ENCODE data around the gene LBP. TPM values are rescaled to one million over a fixed set of nuclear protein-coding genes. Genes with fewer than 3 reads are reported as not detected.
A peak's percentile ranks its signal among the peaks of the same experiment; 100 is the strongest.
"Not testable (repeated sequence)": the region's sequence is repeated elsewhere in the genome, so short reads cannot be mapped to it uniquely, and the experiment has no call there.

LBP gene
- total RNA-seq, 2 donors from 2014 or later: 0.18 TPM; not detected in 1

DNA sequence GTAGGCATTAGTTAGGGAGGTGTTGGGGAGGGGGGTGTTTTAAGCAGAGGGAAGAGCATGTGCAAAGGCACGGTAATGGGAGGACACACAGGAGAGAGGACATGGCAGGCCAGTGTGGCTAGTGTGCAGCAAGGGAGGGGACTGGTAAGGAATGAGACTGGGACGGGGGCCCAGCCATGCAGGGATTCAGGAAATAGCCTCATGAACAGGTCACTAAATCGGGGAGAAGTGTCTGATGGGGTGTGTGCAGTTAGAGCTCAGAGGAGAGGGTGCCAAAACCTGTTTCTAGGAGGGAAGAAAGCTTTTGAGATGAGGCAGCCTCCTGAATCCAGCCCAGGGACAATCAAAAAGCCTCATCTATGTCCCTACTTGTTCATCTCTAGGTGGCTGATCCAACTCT is 34.8 kb upstream of the LBP start:
- H3K27ac ChIP-seq (ENCODE audit: low read depth, low read length): no peak overlapping the region
- Mint-ChIP-seq H3K9me3 (peaks cover 2% of the 10 kb centered on the region), H3K36me3 (ENCODE audit: low read depth) (no peaks in the 10 kb centered on the region), H3K27me3 (ENCODE audit: insufficient read depth) (peaks cover 12% of the 10 kb centered on the region), H3K27ac (no peak overlapping the region), H3K4me1 (no peaks in the 10 kb centered on the region), H3K4me3 (no peak overlapping the region)
- H3K27me3 ChIP-seq (ENCODE audit: control insufficient read depth, insufficient read depth, low read length, poor library complexity, severe bottlenecking): no peaks in the 10 kb centered on the region
- no peaks in the 10 kb centered on the region for H3K36me3 ChIP-seq (ENCODE audit: control insufficient read depth, insufficient read depth, low read length)
- no peak overlapping the region for H3K4me3 ChIP-seq (ENCODE audit: low read length)
- WGBS, 2 experiments (ENCODE audit: insufficient coverage in 1 of 2, insufficient read length in 1 of 2): 86 to 88% methylated on average over 3 of the region's 3 CpGs
- H3K4me1 ChIP-seq (ENCODE audit: control insufficient read depth, insufficient read depth, low read length): no peaks in the 10 kb centered on the region
- H3K9ac ChIP-seq (ENCODE audit: extremely low read depth, low read length, poor library complexity, severe bottlenecking): no peak overlapping the region
- H3K9me3 ChIP-seq (ENCODE audit: control insufficient read depth, low read length): peaks cover 6% of the 10 kb centered on the region
- TF ChIP-seq, protein P1, sequence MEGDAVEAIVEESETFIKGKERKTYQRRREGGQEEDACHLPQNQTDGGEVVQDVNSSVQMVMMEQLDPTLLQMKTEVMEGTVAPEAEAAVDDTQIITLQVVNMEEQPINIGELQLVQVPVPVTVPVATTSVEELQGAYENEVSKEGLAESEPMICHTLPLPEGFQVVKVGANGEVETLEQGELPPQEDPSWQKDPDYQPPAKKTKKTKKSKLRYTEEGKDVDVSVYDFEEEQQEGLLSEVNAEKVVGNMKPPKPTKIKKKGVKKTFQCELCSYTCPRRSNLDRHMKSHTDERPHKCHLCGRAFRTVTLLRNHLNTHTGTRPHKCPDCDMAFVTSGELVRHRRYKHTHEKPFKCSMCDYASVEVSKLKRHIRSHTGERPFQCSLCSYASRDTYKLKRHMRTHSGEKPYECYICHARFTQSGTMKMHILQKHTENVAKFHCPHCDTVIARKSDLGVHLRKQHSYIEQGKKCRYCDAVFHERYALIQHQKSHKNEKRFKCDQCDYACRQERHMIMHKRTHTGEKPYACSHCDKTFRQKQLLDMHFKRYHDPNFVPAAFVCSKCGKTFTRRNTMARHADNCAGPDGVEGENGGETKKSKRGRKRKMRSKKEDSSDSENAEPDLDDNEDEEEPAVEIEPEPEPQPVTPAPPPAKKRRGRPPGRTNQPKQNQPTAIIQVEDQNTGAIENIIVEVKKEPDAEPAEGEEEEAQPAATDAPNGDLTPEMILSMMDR (conservative IDR thresholded peaks at IDR 0.05): no peak
- DNase-seq: no peak

DNA sequence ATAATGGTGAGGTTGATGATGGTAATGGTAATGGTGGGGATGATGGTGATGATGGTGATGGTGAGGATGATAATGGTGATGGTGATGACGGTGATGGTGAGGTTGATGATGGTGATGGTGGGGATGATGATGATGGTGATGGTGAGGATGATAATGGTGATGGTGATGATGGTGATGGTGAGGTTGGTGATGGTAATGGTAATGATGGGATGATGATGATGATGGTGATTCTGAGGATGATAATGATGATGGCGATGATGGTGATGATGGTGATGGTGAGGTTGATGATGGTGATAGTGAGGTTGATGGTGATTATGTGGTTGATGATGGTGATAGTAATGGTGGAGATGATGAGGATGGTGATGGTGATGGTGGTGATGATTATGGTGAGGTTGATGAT is 32.6 kb upstream of the LBP start:
- no peak overlapping the region for H3K27ac ChIP-seq (ENCODE audit: low read depth, low read length)
- H3K36me3 Mint-ChIP-seq (ENCODE audit: low read depth): no peaks in the 10 kb centered on the region
- H3K27me3 ChIP-seq (ENCODE audit: control insufficient read depth, insufficient read depth, low read length, poor library complexity, severe bottlenecking): no peaks in the 10 kb centered on the region
- peaks cover 16% of the 10 kb centered on the region for H3K27me3 Mint-ChIP-seq (ENCODE audit: insufficient read depth)
- no peaks in the 10 kb centered on the region for H3K4me1 Mint-ChIP-seq
- no peaks in the 10 kb centered on the region for H3K36me3 ChIP-seq (ENCODE audit: control insufficient read depth, insufficient read depth, low read length)
- peaks cover 2% of the 10 kb centered on the region for H3K9me3 Mint-ChIP-seq
- H3K4me1 ChIP-seq (ENCODE audit: control insufficient read depth, insufficient read depth, low read length): no peaks in the 10 kb centered on the region
- 97 to 100% methylated on average over 2 of the region's 2 CpGs for WGBS, 2 experiments (ENCODE audit: insufficient coverage in 1 of 2, insufficient read length in 1 of 2)
- H3K4me3 Mint-ChIP-seq: no peak overlapping the region
- H3K9ac ChIP-seq (ENCODE audit: extremely low read depth, low read length, poor library complexity, severe bottlenecking): no peak overlapping the region
- H3K4me3 ChIP-seq (ENCODE audit: low read length): no peak overlapping the region
- DNase-seq: no peak
- no peak overlapping the region for H3K27ac Mint-ChIP-seq
- H3K9me3 ChIP-seq (ENCODE audit: control insufficient read depth, low read length): peaks cover 6% of the 10 kb centered on the region
- TF ChIP-seq, protein P1 (conservative IDR thresholded peaks at IDR 0.05): no peak

DNA sequence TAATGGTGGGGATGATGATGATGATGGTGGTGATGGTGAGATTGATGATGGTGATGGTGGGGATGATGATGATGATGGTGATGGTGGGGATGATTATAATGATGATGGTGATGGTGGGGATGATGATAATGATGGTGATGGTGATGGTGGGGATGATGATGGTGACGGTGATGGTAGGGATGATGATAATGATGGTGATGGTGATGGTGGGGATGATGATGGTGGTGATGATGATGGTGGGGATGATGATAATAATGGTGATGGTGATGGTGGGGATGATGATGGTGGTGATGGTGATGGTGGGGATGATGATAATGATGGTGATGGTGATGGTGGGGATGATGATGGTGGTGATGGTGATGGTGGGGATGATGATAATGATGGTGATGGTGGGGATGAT is 31.9 kb upstream of the LBP start:
- WGBS, 2 experiments (ENCODE audit: insufficient coverage in 1 of 2, insufficient read length in 1 of 2): 94 to 97% methylated on average over 1 of the region's 1 CpG
- not testable (repeated sequence) for H3K36me3 ChIP-seq (ENCODE audit: control insufficient read depth, insufficient read depth, low read length); H3K4me1 ChIP-seq (ENCODE audit: control insufficient read depth, insufficient read depth, low read length); H3K4me1 Mint-ChIP-seq; H3K36me3 Mint-ChIP-seq (ENCODE audit: low read depth); H3K4me3 ChIP-seq (ENCODE audit: low read length); H3K27ac Mint-ChIP-seq; DNase-seq; H3K27me3 ChIP-seq (ENCODE audit: control insufficient read depth, insufficient read depth, low read length, poor library complexity, severe bottlenecking); H3K4me3 Mint-ChIP-seq; H3K9ac ChIP-seq (ENCODE audit: extremely low read depth, low read length, poor library complexity, severe bottlenecking); H3K9me3 ChIP-seq (ENCODE audit: control insufficient read depth, low read length); H3K9me3 Mint-ChIP-seq; H3K27ac ChIP-seq (ENCODE audit: low read depth, low read length)
- H3K27me3 Mint-ChIP-seq (ENCODE audit: insufficient read depth): peaks cover 14% of the 10 kb centered on the region

DNA sequence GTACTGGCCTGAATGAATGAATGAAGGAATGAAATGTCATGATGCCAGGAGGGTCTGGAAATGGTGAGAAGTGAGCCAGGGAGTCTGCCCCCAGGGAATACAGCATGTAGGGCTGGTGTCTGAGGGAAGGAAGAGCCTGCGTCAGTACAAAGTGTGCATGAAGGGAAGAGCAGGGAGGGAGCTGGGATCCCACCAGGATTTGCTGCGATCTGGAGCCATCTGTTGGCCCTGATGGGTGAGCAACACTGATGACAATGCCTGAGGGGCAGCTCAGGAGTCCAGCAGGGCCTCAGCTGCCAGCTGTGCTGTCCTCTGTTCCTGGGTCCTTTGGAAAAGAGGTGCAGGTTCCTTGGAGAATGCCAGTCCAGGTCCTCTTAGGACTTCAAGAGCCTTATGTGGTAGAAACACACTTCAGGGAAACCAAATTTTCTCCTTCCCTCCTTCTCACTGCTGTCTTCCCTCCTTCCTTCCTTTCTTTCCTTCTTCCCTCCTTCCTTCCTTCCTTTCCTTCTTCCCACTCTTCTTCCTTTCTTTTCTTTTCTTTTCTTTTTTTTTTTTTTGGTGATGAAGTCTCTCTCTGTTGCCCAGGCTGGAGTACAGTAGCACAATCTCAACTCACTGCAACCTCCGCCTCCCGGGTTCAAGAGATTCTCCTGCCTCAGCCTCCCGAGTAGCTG is 30.9 kb upstream of the LBP start:
- no peak overlapping the region for H3K9ac ChIP-seq (ENCODE audit: extremely low read depth, low read length, poor library complexity, severe bottlenecking)
- WGBS, 2 experiments (ENCODE audit: insufficient coverage in 1 of 2, insufficient read length in 1 of 2): 66 to 83% methylated on average over 3 to 5 of the region's 5 CpGs
- Mint-ChIP-seq H3K4me1 (no peaks in the 10 kb centered on the region), H3K27ac (no peak overlapping the region), H3K4me3 (no peak overlapping the region), H3K36me3 (ENCODE audit: low read depth) (no peaks in the 10 kb centered on the region), H3K27me3 (ENCODE audit: insufficient read depth) (peaks cover 20% of the 10 kb centered on the region), H3K9me3 (no peaks in the 10 kb centered on the region)
- H3K9me3 ChIP-seq (ENCODE audit: control insufficient read depth, low read length): no peaks in the 10 kb centered on the region
- TF ChIP-seq, protein P1 (conservative IDR thresholded peaks at IDR 0.05): peak; percentile 42
- H3K4me3 ChIP-seq (ENCODE audit: low read length): no peak overlapping the region
- no peaks in the 10 kb centered on the region for H3K4me1 ChIP-seq (ENCODE audit: control insufficient read depth, insufficient read depth, low read length)
- DNase-seq: no peak
- H3K27me3 ChIP-seq (ENCODE audit: control insufficient read depth, insufficient read depth, low read length, poor library complexity, severe bottlenecking): no peaks in the 10 kb centered on the region
- H3K36me3 ChIP-seq (ENCODE audit: control insufficient read depth, insufficient read depth, low read length): no peaks in the 10 kb centered on the region
- H3K27ac ChIP-seq (ENCODE audit: low read depth, low read length): no peak overlapping the region

All from endodermal cell (in vitro differentiated cells).